PC-9 (cell line): ENCODE results near the gene SAMHD1. TPM values are rescaled to one million over a fixed set of nuclear protein-coding genes. Genes with fewer than 3 reads are reported as not detected.

Source experiments
- BruUV-seq: library from RNA; stranded (reverse); fragments of 400-500 nt; replicated peaks from 2 replicates; lab custom pipeline; 2021; lab: Mats Ljungman, UMichigan
- CTCF ChIA-PET: fragments of 300-600 bp; sonication (Branson Sonifier 250); formaldehyde crosslinking; loops from one replicate; lab custom pipeline; 2022; ENCODE audit warnings: antibody characterized with exemption; lab: Charles Lee
- POLR2A ChIA-PET: fragments of 300-600 bp; sonication (Branson Sonifier 250); formaldehyde crosslinking; loops from one replicate; lab custom pipeline; 2022; ENCODE audit warnings: antibody characterized with exemption; ENCODE audit not compliant: unreplicated experiment; lab: Charles Lee
- DNase-seq, 2 experiments: peaks; one replicate each; pipeline versions ENCODE4 v3.0.0 to v3.0.0-alpha.2; 2015 to 2022; ENCODE audit warnings: mixed read lengths in 1 of 2
- H2AFZ ChIP-seq: fragments of 200-600 bp; sonication (generic); 2 replicates; pipeline ENCODE4 v1.8.1; 2017; ENCODE audit warnings: antibody characterized with exemption
- H3F3A ChIP-seq: fragments of 200-600 bp; sonication (generic); 2 replicates; pipeline ENCODE4 v1.8.1; 2017; ENCODE audit warnings: antibody characterized with exemption, mild to moderate bottlenecking, low read depth; ENCODE audit not compliant: insufficient read depth
- H3K27ac ChIP-seq: fragments of 200-600 bp; sonication (generic); 2 replicates; pipeline ENCODE4 v1.6.1; 2016; ENCODE audit warnings: mixed run types
- H3K27me3 ChIP-seq: fragments of 200-600 bp; sonication (generic); 2 replicates; pipeline ENCODE4 v1.6.1; 2016; ENCODE audit warnings: low read depth, mixed run types; ENCODE audit not compliant: insufficient read depth
- H3K36me3 ChIP-seq: fragments of 200-600 bp; sonication (generic); 2 replicates; pipeline ENCODE4 v1.6.1; 2016; ENCODE audit warnings: low read depth, mixed run types
- H3K4me1 ChIP-seq: fragments of 200-600 bp; sonication (generic); replicated peaks from 2 replicates; pipeline ENCODE4 v1.6.1; 2016; ENCODE audit warnings: mixed run types; ENCODE audit not compliant: insufficient read depth
- H3K4me2 ChIP-seq: fragments of 200-600 bp; sonication (generic); 2 replicates; pipeline ENCODE4 v1.6.1; 2017; ENCODE audit warnings: mixed run types
- H3K4me3 ChIP-seq: fragments of 200-600 bp; sonication (generic); 2 replicates; pipeline ENCODE4 v1.6.1; 2016; ENCODE audit warnings: mixed run types
- H3K79me2 ChIP-seq: fragments of 200-600 bp; sonication (generic); 2 replicates; pipeline ENCODE4 v1.6.1; 2017; ENCODE audit warnings: low read depth, mixed run types
- H3K9me2 ChIP-seq: fragments of 200-600 bp; sonication (generic); 2 replicates; pipeline ENCODE4 v1.8.1; 2017; ENCODE audit warnings: mild to moderate bottlenecking; ENCODE audit not compliant: insufficient read depth
- H3K9me3 ChIP-seq: fragments of 200-600 bp; sonication (generic); 2 replicates; pipeline ENCODE4 v1.8.1; 2016; ENCODE audit warnings: low read depth; ENCODE audit not compliant: insufficient read depth
- H4K20me1 ChIP-seq: fragments of 200-600 bp; sonication (generic); 2 replicates; pipeline ENCODE4 v1.8.1; 2017; ENCODE audit not compliant: insufficient read depth
- EZH2 ChIP-seq: fragments of 200-600 bp; sonication (generic); IDR thresholded peaks from 2 replicates; pipeline ENCODE4 v1.8.0; 2017; ENCODE audit warnings: antibody characterized with exemption, low read depth
- intact Hi-C: fragments of 100-400 bp; cut with micrococcal nuclease; formaldehyde crosslinking; loops from one replicate; pipeline ENCODE4 v1.10.0; 2022; ENCODE audit not compliant: unreplicated experiment
- total RNA-seq: library from RNA; stranded (reverse); gene quantifications from 2 replicates; pipeline ENCODE4 v1.2.3, GENCODE V29; 2021
- TF ChIP-seq, protein P1 (sequence below): fragments of 200-600 bp; sonication (generic); conservative IDR thresholded peaks from 2 replicates; pipeline ENCODE4 v1.6.1; 2017; ENCODE audit warnings: mixed run types, antibody characterized with exemption, mild to moderate bottlenecking, moderate library complexity

SAMHD1 gene
- total RNA-seq, 1 experiment from 2014 or later, result 21.2 TPM

GRCh38 chr20:36891211-36891610 is 60.3 kb downstream of the SAMHD1 start:
- Histone ChIP-seq H3K27me3 (no peaks in the 10 kb centered on the region), H2AFZ (no peak overlapping the region), H3K9me3 (no peaks in the 10 kb centered on the region), H3K4me1 (no peaks in the 10 kb centered on the region), H3K4me3 (no peak overlapping the region), H3K36me3 (no peaks in the 10 kb centered on the region), H4K20me1 (no peaks in the 10 kb centered on the region), H3K79me2 (no peaks in the 10 kb centered on the region), H3K9me2 (no peaks in the 10 kb centered on the region), H3K27ac (no peak overlapping the region), H3K4me2 (no peak overlapping the region), H3F3A (no peaks in the 10 kb centered on the region)
- DNase-seq, result no peak
- no TSS peak for BruUV-seq
- intact Hi-C loops, result no loop called here
- POLR2A ChIA-PET, result no interaction called here
- CTCF ChIA-PET, result no interaction called here
- no peak for TF ChIP-seq EZH2
- TF ChIP-seq, protein P1, sequence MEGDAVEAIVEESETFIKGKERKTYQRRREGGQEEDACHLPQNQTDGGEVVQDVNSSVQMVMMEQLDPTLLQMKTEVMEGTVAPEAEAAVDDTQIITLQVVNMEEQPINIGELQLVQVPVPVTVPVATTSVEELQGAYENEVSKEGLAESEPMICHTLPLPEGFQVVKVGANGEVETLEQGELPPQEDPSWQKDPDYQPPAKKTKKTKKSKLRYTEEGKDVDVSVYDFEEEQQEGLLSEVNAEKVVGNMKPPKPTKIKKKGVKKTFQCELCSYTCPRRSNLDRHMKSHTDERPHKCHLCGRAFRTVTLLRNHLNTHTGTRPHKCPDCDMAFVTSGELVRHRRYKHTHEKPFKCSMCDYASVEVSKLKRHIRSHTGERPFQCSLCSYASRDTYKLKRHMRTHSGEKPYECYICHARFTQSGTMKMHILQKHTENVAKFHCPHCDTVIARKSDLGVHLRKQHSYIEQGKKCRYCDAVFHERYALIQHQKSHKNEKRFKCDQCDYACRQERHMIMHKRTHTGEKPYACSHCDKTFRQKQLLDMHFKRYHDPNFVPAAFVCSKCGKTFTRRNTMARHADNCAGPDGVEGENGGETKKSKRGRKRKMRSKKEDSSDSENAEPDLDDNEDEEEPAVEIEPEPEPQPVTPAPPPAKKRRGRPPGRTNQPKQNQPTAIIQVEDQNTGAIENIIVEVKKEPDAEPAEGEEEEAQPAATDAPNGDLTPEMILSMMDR, result no peak

DNA sequence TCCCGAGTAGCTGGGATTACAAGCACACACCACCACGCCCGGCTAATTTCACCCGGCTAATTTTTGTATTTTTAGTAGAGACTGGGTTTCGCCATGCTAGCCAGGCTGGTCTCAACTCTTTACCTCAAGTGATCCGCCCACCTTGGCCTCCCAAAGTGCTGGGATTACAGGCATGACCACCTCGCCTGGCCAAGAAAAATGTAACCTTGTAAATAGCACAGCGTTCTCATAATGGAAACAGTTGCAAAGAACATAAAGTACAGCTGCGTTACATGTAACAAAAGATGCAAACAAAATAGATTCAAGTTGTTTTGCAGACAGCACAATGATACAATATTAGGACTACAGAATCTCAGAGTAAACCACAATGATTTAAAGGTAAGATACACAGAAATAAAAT is 60.9 kb downstream of the SAMHD1 start:
- Histone ChIP-seq H3K27me3 (no peaks in the 10 kb centered on the region), H3K4me1 (no peaks in the 10 kb centered on the region), H3K4me3 (no peak overlapping the region), H3K9me2 (no peaks in the 10 kb centered on the region), H3K4me2 (no peak overlapping the region), H3F3A (no peaks in the 10 kb centered on the region), H3K79me2 (no peaks in the 10 kb centered on the region), H3K27ac (no peak overlapping the region), H2AFZ (no peak overlapping the region), H3K36me3 (no peaks in the 10 kb centered on the region), H3K9me3 (no peaks in the 10 kb centered on the region), H4K20me1 (no peaks in the 10 kb centered on the region)
- TF ChIP-seq, protein P1, result no peak
- TF ChIP-seq EZH2, result no peak
- CTCF ChIA-PET, result no interaction called here
- no peak for DNase-seq
- POLR2A ChIA-PET, result no interaction called here
- intact Hi-C loops, result no loop called here
- BruUV-seq, result no TSS peak

DNA sequence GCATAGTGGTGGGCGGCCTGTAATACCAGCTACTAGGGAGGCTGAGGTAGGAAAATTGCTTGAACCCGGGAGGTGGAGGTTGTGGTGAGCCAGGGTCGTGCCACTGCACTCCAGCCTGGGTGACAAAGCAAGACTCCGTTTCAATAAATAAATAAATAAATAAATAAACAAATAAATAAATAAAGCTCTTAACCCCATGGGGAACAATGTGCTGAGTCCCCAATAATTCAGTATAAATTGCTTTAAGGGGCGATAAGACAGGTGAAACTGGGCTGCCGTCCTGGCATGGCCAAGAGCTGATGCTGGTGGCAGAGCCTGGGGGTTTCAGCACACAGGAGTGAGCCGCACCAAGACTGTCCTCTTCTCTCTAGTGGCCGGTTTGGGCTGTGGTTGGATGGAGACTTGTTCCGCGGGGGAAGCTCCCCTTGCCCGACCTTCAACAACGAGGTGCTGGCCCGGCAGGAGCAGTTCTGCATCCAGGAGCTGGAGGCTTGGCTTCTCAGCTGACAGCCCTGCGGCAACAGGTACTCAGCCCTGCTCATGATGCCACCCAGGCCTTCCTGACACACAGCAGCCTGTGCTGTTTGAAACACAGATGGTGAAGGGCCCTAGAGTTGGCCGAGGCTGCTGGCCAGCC is 62.5 kb downstream of the SAMHD1 start:
- Histone ChIP-seq H4K20me1 (no peaks in the 10 kb centered on the region), H3F3A (no peaks in the 10 kb centered on the region), H3K79me2 (no peaks in the 10 kb centered on the region), H3K9me3 (no peaks in the 10 kb centered on the region), H3K36me3 (no peaks in the 10 kb centered on the region), H3K4me1 (no peaks in the 10 kb centered on the region), H3K4me3 (no peak overlapping the region), H3K27me3 (no peaks in the 10 kb centered on the region), H3K27ac (no peak overlapping the region), H2AFZ (no peak overlapping the region), H3K4me2 (no peak overlapping the region), H3K9me2 (no peaks in the 10 kb centered on the region)
- ChIA-PET CTCF (no interaction called here), POLR2A (no interaction called here)
- DNase-seq, result no peak
- BruUV-seq, result no TSS peak
- no peak for TF ChIP-seq EZH2
- TF ChIP-seq, protein P1, result no peak
- intact Hi-C loops, result loop anchor here (10.0 kb wide), 1 partner anchor 384 kb away; no protein-coding TSS in a partner anchor
